Upper lobe of left lung (tissue), 6 donors: Measurements from ENCODE around the gene GPC4. TPM values are rescaled to one million over a fixed set of nuclear protein-coding genes. Genes with fewer than 3 reads are reported as not detected.

Source experiments
- ATAC-seq, 2 donors: fragments of 200-7000 bp; cut with Tn5 transposase; one replicate each; pipeline ENCODE4 v1.9.1; 2022; ENCODE audit warnings: mild to moderate bottlenecking in 2 of 2, moderate library complexity in 2 of 2; ENCODE audit not compliant: low FRiP score in 2 of 2
- DNase-seq, 2 donors: peaks; one replicate each; pipeline ENCODE4 v3.0.0-alpha.2; 2019 to 2020
- H3K27ac ChIP-seq, 4 donors: fragments of 200-600 bp; sonication (generic); one replicate each; pipeline ENCODE4 v1.5.1; 2016 to 2019
- H3K27me3 ChIP-seq, 4 donors: fragments of 200-600 bp; sonication (generic); one replicate each; pipeline ENCODE4 v1.5.1; 2017 to 2019
- H3K36me3 ChIP-seq, 4 donors: fragments of 200-600 bp; sonication (generic); one replicate each; pipeline ENCODE4 v1.5.1; 2016 to 2019
- H3K4me1 ChIP-seq, 4 donors: fragments of 200-600 bp; sonication (generic); one replicate each; pipeline ENCODE4 v1.5.1; 2018 to 2019
- H3K4me3 ChIP-seq, 4 donors: fragments of 200-600 bp; sonication (generic); one replicate each; pipeline ENCODE4 v1.5.1; 2017 to 2019; ENCODE audit warnings: mild to moderate bottlenecking in 2 of 4, moderate library complexity in 1 of 4
- H3K9me3 ChIP-seq, 4 donors: fragments of 200-600 bp; sonication (generic); one replicate each; pipeline ENCODE4 v1.5.1; 2018 to 2019
- CTCF ChIP-seq, 6 experiments: fragments of 450-650 bp in 4 of 6; fragments of 200-600 bp in 2 of 6; sonication (generic) in 2 of 6; IDR thresholded peaks; one replicate each; pipeline ENCODE4 v1.5.1; 2016 to 2019; ENCODE audit warnings: antibody characterized with exemption in 6 of 6
- EP300 ChIP-seq, 4 donors: sonication (generic); formaldehyde crosslinking; IDR thresholded peaks; one replicate each; pipeline ENCODE4 v1.5.1; 2017; ENCODE audit warnings: antibody characterized with exemption in 4 of 4, control low read depth in 2 of 4
- POLR2A ChIP-seq, 4 donors: fragments of 450-650 bp; IDR thresholded peaks; one replicate each; pipeline ENCODE4 v1.5.1; 2016 to 2017; ENCODE audit warnings: antibody characterized with exemption in 4 of 4, mild to moderate bottlenecking in 2 of 4
- POLR2AphosphoS5 ChIP-seq, 2 donors: sonication (generic); formaldehyde crosslinking; IDR thresholded peaks; one replicate each; pipeline ENCODE4 v1.5.1; 2017; ENCODE audit warnings: antibody characterized with exemption in 2 of 2
- WGBS, 2 donors: methylation state at CpG; one replicate each; pipeline ENCODE4 v1.1.5; 2017 to 2018; 5-methylcytosine and 5-hydroxymethylcytosine counted together
- total RNA-seq, 6 donors: library from RNA; depleted of rRNA in 4 of 6; stranded (reverse); fragments of >200 nt in 4 of 6; gene quantifications; one replicate each; pipeline versions ENCODE4 v1.1.0 to v1.2.1, GENCODE V29; 2016 to 2021
- donor health status: DM: no; HTN: no; CAD: no; lungs with moderate emphysema.
- donor health status: DM: no; HTN: yes; CAD: no; lungs with severe emphysema.

GPC4 gene
- total RNA-seq, 6 donors from 2014 or later: 18.5 to 59.2 (median 32.6) TPM

- TF ChIP-seq POLR2AphosphoS5 (IDR thresholded peaks at IDR 0.05): no peak
- TF ChIP-seq EP300 (IDR thresholded peaks at IDR 0.05): no peak
- TF ChIP-seq POLR2A (IDR thresholded peaks at IDR 0.05): no peak
- TF ChIP-seq CTCF (IDR thresholded peaks at IDR 0.05): no peak
- 59 to 82% methylated on average over 1 of the region's 1 CpG for WGBS, 2 donors
- H3K27me3 ChIP-seq: no peaks in the 10 kb centered on the region
- DNase-seq (no peak), ATAC-seq (no peak)
- H3K27ac ChIP-seq: no peak overlapping the region
- H3K4me3 ChIP-seq: no peak overlapping the region
- no peaks in the 10 kb centered on the region for H3K4me1 ChIP-seq
- H3K9me3 ChIP-seq: no peaks in the 10 kb centered on the region
- no peaks in the 10 kb centered on the region for H3K36me3 ChIP-seq
Measured at GRCh38 chrX:133401536-133401935, 13.8 kb downstream of the GPC4 start.

GRCh38 chrX:133399411-133399810 lies 15.9 kb downstream of the GPC4 start:
- Histone ChIP-seq H3K27me3 (no peaks in the 10 kb centered on the region), H3K4me3 (no peak overlapping the region), H3K9me3 (no peaks in the 10 kb centered on the region), H3K36me3 (no peaks in the 10 kb centered on the region), H3K4me1 (no peaks in the 10 kb centered on the region), H3K27ac (no peak overlapping the region)
- 14 to 81% methylated on average over 1 to 3 of the region's 3 CpGs for WGBS, 2 donors
- DNase-seq (no peak), ATAC-seq (no peak)
- TF ChIP-seq POLR2A (IDR thresholded peaks at IDR 0.05) (no peak), EP300 (IDR thresholded peaks at IDR 0.05) (no peak), CTCF (IDR thresholded peaks at IDR 0.05) (no peak), POLR2AphosphoS5 (IDR thresholded peaks at IDR 0.05) (no peak)

- Histone ChIP-seq H3K27me3 (no peaks in the 10 kb centered on the region), H3K36me3 (no peaks in the 10 kb centered on the region)
Measured at GRCh38 chrX:133394765-133395164, 20.5 kb downstream of the GPC4 start.

GRCh38 chrX:133392671-133393070 lies 22.6 kb downstream of the GPC4 start:
- TF ChIP-seq POLR2AphosphoS5 (IDR thresholded peaks at IDR 0.05): no peak
- no peak for TF ChIP-seq CTCF (IDR thresholded peaks at IDR 0.05)
- no peak for TF ChIP-seq POLR2A (IDR thresholded peaks at IDR 0.05)
- no peak for TF ChIP-seq EP300 (IDR thresholded peaks at IDR 0.05)
- WGBS, 2 donors: 67 to 73% methylated on average over 8 of the region's 8 CpGs
- Histone ChIP-seq H3K36me3 (no peaks in the 10 kb centered on the region), H3K27me3 (no peaks in the 10 kb centered on the region), H3K4me3 (no peak overlapping the region), H3K27ac (no peak overlapping the region), H3K4me1 (no peaks in the 10 kb centered on the region), H3K9me3 (no peaks in the 10 kb centered on the region)
- no peak for ATAC-seq
- no peak for DNase-seq

More at GRCh38 chrX:133394765-133395164, 20.5 kb downstream of the GPC4 start:
- Histone ChIP-seq H3K4me1 (no peaks in the 10 kb centered on the region), H3K4me3 (no peak overlapping the region), H3K9me3 (no peaks in the 10 kb centered on the region), H3K27ac (no peak overlapping the region)
- TF ChIP-seq CTCF (IDR thresholded peaks at IDR 0.05): no peak
- TF ChIP-seq POLR2AphosphoS5 (IDR thresholded peaks at IDR 0.05): no peak
- no peak for TF ChIP-seq POLR2A (IDR thresholded peaks at IDR 0.05)
- no peak for TF ChIP-seq EP300 (IDR thresholded peaks at IDR 0.05)
- ATAC-seq (no peak), DNase-seq (no peak)
- WGBS, 2 donors: 70% methylated on average over 2 of the region's 2 CpGs

GRCh38 chrX:133391111-133391510 lies 24.2 kb downstream of the GPC4 start:
- no peak overlapping the region for H3K27ac ChIP-seq
- TF ChIP-seq POLR2A (IDR thresholded peaks at IDR 0.05) (no peak), POLR2AphosphoS5 (IDR thresholded peaks at IDR 0.05) (no peak), EP300 (IDR thresholded peaks at IDR 0.05) (no peak), CTCF (IDR thresholded peaks at IDR 0.05) (no peak)
- no peaks in the 10 kb centered on the region for H3K9me3 ChIP-seq
- no peaks in the 10 kb centered on the region for H3K4me1 ChIP-seq
- ATAC-seq: no peak
- no peaks in the 10 kb centered on the region for H3K36me3 ChIP-seq
- H3K4me3 ChIP-seq: no peak overlapping the region
- DNase-seq: no peak
- H3K27me3 ChIP-seq: no peaks in the 10 kb centered on the region
- 66 to 68% methylated on average over 3 of the region's 3 CpGs for WGBS, 2 donors
